HL-60 (cell line): Measurements from ENCODE around the gene DOCK7.

Experiments used
- CTCF ChIP-seq: IDR thresholded peaks from one replicate; pipeline ENCODE4 v1.5.1; 2011; ENCODE audit warnings: low read length, control low read depth, inconsistent platforms; ENCODE audit not compliant: insufficient read depth
- POLR2AphosphoS5 ChIP-seq: IDR thresholded peaks from 2 replicates; pipeline ENCODE4 v1.6.1; 2012; ENCODE audit warnings: low read depth
- REST ChIP-seq: IDR thresholded peaks from 2 replicates; pipeline ENCODE4 v1.6.1; 2012; ENCODE audit warnings: low read depth; ENCODE audit not compliant: insufficient replicate concordance

GRCh38 chr1:62429581-62429980 lies 258.6 kb downstream of the DOCK7 start:
- no peak for TF ChIP-seq CTCF
- TF ChIP-seq POLR2AphosphoS5: no peak
- TF ChIP-seq REST: no peak
